Endothelial cell of umbilical vein (primary cell): Measurements from ENCODE around the gene ARMC8. TPM values are rescaled to one million over a fixed set of nuclear protein-coding genes. Genes with fewer than 3 reads are reported as not detected.

Experiments used
- BruUV-seq: library from RNA; stranded (reverse); fragments of 400-500 nt; replicated peaks from 2 replicates; lab custom pipeline; 2021; lab: Mats Ljungman, UMichigan
- CTCF ChIA-PET: fragments of 300-600, 350-600 bp; sonication (Branson Sonifier 250); formaldehyde crosslinking; loops from one replicate; lab custom pipeline; 2021; ENCODE audit warnings: antibody characterized with exemption, inconsistent platforms; lab: Charles Lee
- POLR2A ChIA-PET: fragments of 300-600, 350-600 bp; sonication (Branson Sonifier 250); formaldehyde crosslinking; loops from one replicate; lab custom pipeline; 2021; ENCODE audit warnings: antibody characterized with exemption, inconsistent platforms; lab: Charles Lee
- DNase-seq: peaks from one replicate; pipeline ENCODE4 v3.0.0-alpha.2; 2011; ENCODE audit warnings: low read depth, low spot score
- FAIRE-seq: peaks from 2 replicates; lab custom pipeline; 2011; peaks lifted over from hg19 to GRCh38; lab: Jason Lieb, UNC
- H2AFZ ChIP-seq: 2 replicates; pipeline ENCODE4 v1.6.0; 2012; ENCODE audit warnings: low read depth, low read length, control low read depth, inconsistent platforms
- H3K27ac ChIP-seq: 2 replicates; pipeline ENCODE4 v1.5.1; 2011; ENCODE audit warnings: low read depth, mild to moderate bottlenecking, control low read depth, low read length, moderate library complexity; ENCODE audit not compliant: insufficient read depth
- H3K27me3 ChIP-seq, 2 experiments: 2 replicates each; pipeline versions ENCODE4 v1.6.0 to v1.6.1; 2011; ENCODE audit warnings: low read length in 2 of 2, mixed read lengths in 1 of 2; ENCODE audit not compliant: control insufficient read depth in 2 of 2, insufficient read depth in 2 of 2
- H3K36me3 ChIP-seq, 2 experiments: 2 replicates in 1 of 2; 3 replicates in 1 of 2; pipeline ENCODE4 v1.5.1; 2011; ENCODE audit warnings: low read length in 2 of 2, mild to moderate bottlenecking in 1 of 2, moderate library complexity in 1 of 2; ENCODE audit not compliant: control insufficient read depth in 2 of 2, insufficient read depth in 2 of 2; ENCODE audit errors: extremely low read depth in 1 of 2
- H3K4me1 ChIP-seq: 3 replicates; pipeline ENCODE4 v1.5.1; 2011; ENCODE audit warnings: mild to moderate bottlenecking, low read length; ENCODE audit not compliant: control insufficient read depth, insufficient read depth; ENCODE audit errors: extremely low read depth
- H3K4me2 ChIP-seq: 2 replicates; pipeline ENCODE4 v1.6.1; 2011; ENCODE audit warnings: low read length, control low read depth, mixed read lengths; ENCODE audit not compliant: insufficient read depth
- H3K4me3 ChIP-seq, 3 experiments: fragments of 200-600 bp in 1 of 3; sonication (generic), shearing (Covaris generic) in 1 of 3; replicated peaks in 1 of 3; 2 replicates each; pipeline ENCODE4 v1.5.1; 2011 to 2016; ENCODE audit warnings: control low read depth in 3 of 3, low read length in 3 of 3, mild to moderate bottlenecking in 2 of 3, inconsistent platforms in 1 of 3, low read depth in 1 of 3, moderate library complexity in 1 of 3; ENCODE audit not compliant: insufficient read depth in 1 of 3
- H3K79me2 ChIP-seq: 2 replicates; pipeline ENCODE4 v1.6.0; 2012; ENCODE audit warnings: low read length, inconsistent platforms; ENCODE audit not compliant: control insufficient read depth, insufficient read depth
- H3K9ac ChIP-seq: replicated peaks from 2 replicates; pipeline ENCODE3; 2011; ENCODE audit warnings: low read length, control low read depth; ENCODE audit not compliant: insufficient read depth; ENCODE audit errors: extremely low read depth
- H3K9me1 ChIP-seq: replicated peaks from 3 replicates; pipeline ENCODE4 v1.6.0; 2011; ENCODE audit warnings: mild to moderate bottlenecking, low read length; ENCODE audit not compliant: control insufficient read depth, insufficient read depth; ENCODE audit errors: extremely low read depth
- H3K9me3 ChIP-seq: replicated peaks from 2 replicates; pipeline ENCODE4 v1.5.1; 2012; ENCODE audit warnings: low read length, inconsistent platforms; ENCODE audit not compliant: control insufficient read depth, insufficient read depth
- H4K20me1 ChIP-seq: replicated peaks from 2 replicates; pipeline ENCODE3; 2011; ENCODE audit warnings: mild to moderate bottlenecking, low read length; ENCODE audit not compliant: control insufficient read depth, insufficient read depth; ENCODE audit errors: extremely low read depth
- CTCF ChIP-seq, 2 donors: IDR thresholded peaks; 1 replicate in 1 of 2; 2 replicates in 1 of 2; pipeline ENCODE4 v1.5.1; 2011; ENCODE audit warnings: low read length in 2 of 2, mild to moderate bottlenecking in 2 of 2, moderate library complexity in 2 of 2, control low read depth in 1 of 2, inconsistent platforms in 1 of 2, low read depth in 1 of 2; ENCODE audit not compliant: insufficient read depth in 1 of 2; ENCODE audit errors: extremely low read depth in 1 of 2
- EZH2 ChIP-seq: IDR thresholded peaks from 2 replicates; pipeline ENCODE4 v1.6.1; 2012; ENCODE audit warnings: borderline replicate concordance, low read depth, mild to moderate bottlenecking, moderate library complexity, low read length, inconsistent platforms; ENCODE audit not compliant: severe bottlenecking
- FOS ChIP-seq: IDR thresholded peaks from 2 replicates; pipeline ENCODE4 v1.6.1; 2011; ENCODE audit warnings: mild to moderate bottlenecking, low read length, moderate library complexity, borderline replicate concordance; ENCODE audit not compliant: insufficient read depth
- GATA2 ChIP-seq: IDR thresholded peaks from 2 replicates; pipeline ENCODE4 v1.7.0; 2011; ENCODE audit warnings: low read depth, mild to moderate bottlenecking, moderate library complexity, mixed read lengths, low read length; ENCODE audit not compliant: insufficient read length, insufficient read depth
- JUN ChIP-seq: IDR thresholded peaks from 2 replicates; pipeline ENCODE4 v1.6.1; 2011; ENCODE audit warnings: borderline replicate concordance, low read depth; ENCODE audit not compliant: insufficient read length, insufficient read depth
- MAX ChIP-seq: IDR thresholded peaks from 2 replicates; pipeline ENCODE4 v1.6.1; 2011; ENCODE audit not compliant: insufficient read depth, insufficient read length
- MYC ChIP-seq: IDR thresholded peaks from one replicate; pipeline ENCODE4 v1.6.1; 2011; ENCODE audit warnings: mild to moderate bottlenecking, low read depth, low read length
- POLR2A ChIP-seq: IDR thresholded peaks from 2 replicates; pipeline ENCODE4 v1.6.1; 2012; ENCODE audit warnings: low read depth, mild to moderate bottlenecking, control low read depth, low read length
- POLR2AphosphoS5 ChIP-seq: IDR thresholded peaks from 2 replicates; pipeline ENCODE4 v1.6.1; 2012; ENCODE audit warnings: low read depth, mild to moderate bottlenecking, control low read depth, low read length, moderate library complexity; ENCODE audit not compliant: insufficient read depth
- dilution Hi-C: fragments of 300-500 bp; cut with MboI; formaldehyde crosslinking; loops from one replicate; pipeline ENCODE4 v1.15.0; 2019; ENCODE audit warnings: low sequenced_read_pairs; ENCODE audit not compliant: extremely low pct_ligation_motif_present
- intact Hi-C: fragments of 100-400 bp; cut with micrococcal nuclease; formaldehyde crosslinking; loops from one replicate; pipeline ENCODE4 v1.10.0; 2022
- polyA plus RNA-seq, 4 experiments: library from polyadenylated mRNA; depleted of rRNA in 3 of 4; stranded (reverse) in 3 of 4; unstranded in 1 of 4; fragments of >200 nt; gene quantifications; 2 replicates each; pipeline versions ENCODE4 v1.2.1 to v1.2.3, GENCODE V29; 2011 to 2012; ENCODE audit warnings: missing spikeins in 1 of 4
- total RNA-seq: library from RNA; stranded (reverse); gene quantifications from 2 replicates; pipeline ENCODE4 v1.2.3, GENCODE V29; 2021

Gene ARMC8
- total and polyA plus RNA-seq, 2 donors (not counting 3 experiments of a cell fraction or from before 2014, with no cell fraction given): 39.6 to 46.0 TPM

- Histone ChIP-seq H3K4me1 (no peaks in the 10 kb centered on the region), H3K27ac (no peak overlapping the region), H3K9me3 (no peaks in the 10 kb centered on the region), H3K9ac (no peak overlapping the region), H3K79me2 (no peaks in the 10 kb centered on the region), H3K27me3 (peaks cover 4 to 11% of the 10 kb centered on the region in 2 experiments), H3K4me2 (no peak overlapping the region), H2AFZ (no peak overlapping the region), H4K20me1 (no peaks in the 10 kb centered on the region), H3K36me3 (no peaks in the 10 kb centered on the region), H3K9me1 (no peaks in the 10 kb centered on the region), H3K4me3 (no peak overlapping the region)
- CTCF ChIA-PET: no interaction called here
- intact Hi-C loops: no loop called here
- DNase-seq: no peak
- POLR2A ChIA-PET: no interaction called here
- FAIRE-seq: no peak
- dilution Hi-C loops: no loop called here
- no peak for TF ChIP-seq EZH2
- TF ChIP-seq POLR2AphosphoS5: no peak
- TF ChIP-seq MAX: no peak
- TF ChIP-seq FOS: no peak
- TF ChIP-seq POLR2A: no peak
- no peak for TF ChIP-seq JUN
- no peak for TF ChIP-seq GATA2
- TF ChIP-seq CTCF (IDR thresholded peaks at IDR 0.05; ENCODE audit: extremely low read depth in 1 of 2, insufficient read depth in 1 of 2, low read depth in 1 of 2, low read length in 2 of 2): no peak
- no peak for TF ChIP-seq MYC
- no TSS peak for BruUV-seq
Measured at GRCh38 chr3:138137861-138138260, 49.2 kb upstream of the ARMC8 start.
